Left lung (tissue), 10 donors: Measurements from ENCODE around the gene INHBE. TPM values are rescaled to one million over a fixed set of nuclear protein-coding genes. Genes with fewer than 3 reads are reported as not detected.
A peak's percentile ranks its signal among the peaks of the same experiment; 100 is the strongest.

ENCODE experiments used
- ATAC-seq: fragments of 200-7000 bp; cut with Tn5 transposase; one replicate; pipeline ENCODE4 v1.9.1; 2020; ENCODE audit warnings: moderate library complexity
- DNase-seq, 4 donors: peaks; one replicate each; pipeline ENCODE4 v3.0.0-alpha.2; 2013 to 2020
- H3K27ac ChIP-seq, 2 donors: fragments of 200-600 bp; sonication (generic) in 1 of 2; one replicate each; pipeline versions ENCODE4 v1.5.0 to v1.8.0; 2020 to 2021
- H3K27me3 ChIP-seq, 2 donors: fragments of 200-600 bp; sonication (generic) in 1 of 2; one replicate each; pipeline versions ENCODE4 v1.5.0 to v1.8.0; 2020 to 2021
- H3K36me3 ChIP-seq, 2 donors: fragments of 200-600 bp; sonication (generic) in 1 of 2; one replicate each; pipeline versions ENCODE4 v1.5.0 to v1.8.0; 2020 to 2021
- H3K4me1 ChIP-seq, 2 donors: fragments of 200-600 bp; one replicate each; pipeline ENCODE4 v1.8.0; 2021
- H3K4me3 ChIP-seq, 2 donors: fragments of 200-600 bp; sonication (generic) in 1 of 2; one replicate each; pipeline versions ENCODE4 v1.5.0 to v1.8.0; 2020 to 2021; ENCODE audit warnings: mild to moderate bottlenecking in 1 of 2
- H3K9me3 ChIP-seq, 2 donors: fragments of 200-600 bp; sonication (generic) in 1 of 2; one replicate each; pipeline versions ENCODE4 v1.5.0 to v1.8.0; 2020 to 2021
- CTCF ChIP-seq, 2 donors: fragments of 200-600 bp; sonication (generic) in 1 of 2; IDR thresholded peaks; one replicate each; pipeline versions ENCODE4 v1.5.0 to v1.8.0; 2021; ENCODE audit warnings: antibody characterized with exemption in 2 of 2
- intact Hi-C, 2 donors: fragments of 100-400 bp; cut with DNase I; formaldehyde crosslinking; loops; one replicate each; pipeline versions ENCODE4 v1.11.2 to v1.14.2; 2022
- polyA plus RNA-seq, 6 donors: library from polyadenylated mRNA; unstranded; fragments of 120-200 nt; gene quantifications; one replicate each; pipeline ENCODE4 v1.2.1, GENCODE V29; 2013; ENCODE audit not compliant: insufficient read length in 6 of 6
- total RNA-seq, 2 donors: library from RNA; stranded (reverse); fragmentation: NEBNext Ultra II Directional; extraction: Animal tissue kit (Norgen Biotek cat#: 25700); gene quantifications; one replicate each; pipeline ENCODE4 v1.2.1, GENCODE V29; 2021
- donor health status: DM: no; HTN: yes; CAD: no.
- donor health status: DM: no; HTN: no; CAD: no.

Gene INHBE
- total and polyA plus RNA-seq, 8 donors = 0.52 to 1.4 (median 0.77) TPM; not detected in 1

- no peak for TF ChIP-seq CTCF (IDR thresholded peaks at IDR 0.05)
- Histone ChIP-seq H3K4me1 (peaks cover 6 to 45% of the 10 kb centered on the region in 2 donors), H3K4me3 (peak overlapping the region; percentile 68 to 69), H3K27ac (peak overlapping the region in 1 of 2 donors; percentile 87), H3K36me3 (no peaks in the 10 kb centered on the region), H3K27me3 (peaks cover 3 to 58% of the 10 kb centered on the region in 2 donors), H3K9me3 (no peaks in the 10 kb centered on the region)
- intact Hi-C loops = no loop called here
- DNase-seq (no peak), ATAC-seq (no peak)
Observed at GRCh38 chr12:57460468-57460784, 5.3 kb downstream of the INHBE start.

DNA sequence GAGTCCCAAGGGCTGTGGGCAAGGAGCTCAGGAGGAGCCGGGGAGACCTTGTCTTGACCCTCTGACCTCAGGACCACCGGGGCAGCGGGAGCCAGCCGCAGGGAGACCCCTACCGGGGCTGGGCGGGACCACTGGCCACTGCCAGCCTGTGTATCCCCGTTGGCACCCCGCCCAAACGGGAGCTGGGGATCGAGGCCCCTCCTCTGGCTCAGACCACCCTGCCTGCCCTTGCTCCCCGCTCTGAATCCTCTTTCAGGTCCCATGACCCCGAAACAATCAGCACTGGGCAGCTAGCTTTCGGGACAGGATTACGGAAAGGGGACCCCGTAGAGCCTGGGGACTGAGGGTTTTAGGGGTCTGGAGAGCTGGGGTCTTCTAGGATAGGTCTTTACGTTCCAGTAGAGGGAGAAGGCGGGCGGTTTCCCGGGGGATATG lies 5.8 kb downstream of the INHBE start:
- Histone ChIP-seq H3K27ac (peak overlapping the region in 1 of 2 donors; percentile 87), H3K4me3 (peak overlapping the region; percentile 68 to 69), H3K9me3 (no peaks in the 10 kb centered on the region), H3K36me3 (no peaks in the 10 kb centered on the region), H3K4me1 (peaks cover 6 to 45% of the 10 kb centered on the region in 2 donors), H3K27me3 (peaks cover 3 to 54% of the 10 kb centered on the region in 2 donors)
- DNase-seq (peak in 1 of 4 donors; percentile 64), ATAC-seq (no peak)
- no peak for TF ChIP-seq CTCF (IDR thresholded peaks at IDR 0.05)
- intact Hi-C loops = no loop called here

DNA sequence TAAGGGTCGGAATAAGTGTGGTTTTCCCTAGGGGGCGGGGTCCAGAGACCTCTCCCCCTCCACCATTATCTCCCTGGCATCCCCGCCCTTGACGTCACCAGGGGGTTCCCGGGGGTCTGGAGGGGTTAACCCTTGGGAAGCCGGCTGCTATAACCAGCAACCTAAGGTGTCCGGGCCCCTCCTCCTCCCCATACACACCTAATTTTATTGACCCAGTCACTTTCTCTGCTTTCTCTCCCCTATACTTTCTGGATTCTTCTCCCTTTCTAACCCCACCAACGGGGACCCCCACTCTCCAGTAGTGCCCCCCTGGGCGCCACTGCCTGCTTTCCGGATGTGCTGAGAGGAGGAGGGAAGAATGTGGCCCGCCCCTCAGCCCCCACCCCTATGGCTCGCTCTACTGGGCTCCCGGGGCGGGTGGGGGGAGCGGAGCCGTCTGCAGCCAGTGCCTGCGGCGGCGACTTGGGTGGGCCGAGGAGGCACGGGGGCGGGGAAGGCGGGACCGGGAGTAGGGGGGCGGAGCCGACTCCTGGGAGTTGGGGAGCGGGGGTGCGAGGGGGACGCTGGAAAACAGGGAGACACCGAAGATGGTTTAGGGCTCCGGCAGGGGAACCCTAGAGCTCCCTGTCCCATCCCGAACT lies 6.3 kb downstream of the INHBE start:
- Histone ChIP-seq H3K4me3 (peak overlapping the region; percentile 68 to 69), H3K4me1 (peaks cover 6 to 45% of the 10 kb centered on the region in 2 donors), H3K27me3 (peaks cover 3 to 48% of the 10 kb centered on the region in 2 donors), H3K27ac (peak overlapping the region; percentile 42 to 87), H3K36me3 (no peaks in the 10 kb centered on the region), H3K9me3 (no peaks in the 10 kb centered on the region)
- ATAC-seq = peak; percentile 46
- no peak for TF ChIP-seq CTCF (IDR thresholded peaks at IDR 0.05)
- intact Hi-C loops = no loop called here
- DNase-seq = peak; percentile 73 to 93 (median 82)

GRCh38 chr12:57461917-57462250 lies 6.8 kb downstream of the INHBE start:
- intact Hi-C loops = no loop called here
- peak in 1 of 4 donors; percentile 69 for DNase-seq
- H3K27ac ChIP-seq = peak overlapping the region; percentile 42 to 81
- TF ChIP-seq CTCF (IDR thresholded peaks at IDR 0.05) = no peak
- peak overlapping the region; percentile 68 to 69 for H3K4me3 ChIP-seq
- no peaks in the 10 kb centered on the region for H3K9me3 ChIP-seq
- H3K36me3 ChIP-seq = no peaks in the 10 kb centered on the region
- H3K4me1 ChIP-seq = peaks cover 6 to 45% of the 10 kb centered on the region in 2 donors
- H3K27me3 ChIP-seq = peaks cover 3 to 45% of the 10 kb centered on the region in 2 donors
- ATAC-seq = no peak

- intact Hi-C loops = no loop called here
- peak; percentile 93 to 97 for TF ChIP-seq CTCF (IDR thresholded peaks at IDR 0.05)
- peak overlapping the region; percentile 68 to 69 for H3K4me3 ChIP-seq
- peaks cover 3 to 45% of the 10 kb centered on the region in 2 donors for H3K27me3 ChIP-seq
- peaks cover 0 to 3% of the 10 kb centered on the region in 2 donors for H3K36me3 ChIP-seq
- peak; percentile 82 for ATAC-seq
- peak overlapping the region; percentile 42 to 81 for H3K27ac ChIP-seq
- no peaks in the 10 kb centered on the region for H3K9me3 ChIP-seq
- H3K4me1 ChIP-seq = peaks cover 6 to 45% of the 10 kb centered on the region in 2 donors
- peak; percentile 86 to 93 (median 88) for DNase-seq
Observed at GRCh38 chr12:57462251-57462911, 7.3 kb downstream of the INHBE start.
